Fibroblast of lung (primary cell): ENCODE data around the gene DNAH6. TPM values are rescaled to one million over a fixed set of nuclear protein-coding genes. Genes with fewer than 3 reads are reported as not detected.
A peak's percentile ranks its signal among the peaks of the same experiment; 100 is the strongest.

ENCODE experiments used
- DNase-seq, 2 donors: peaks; one replicate each; pipeline versions ENCODE4 v3.0.0 to v3.0.0-alpha.2; 2010; ENCODE audit warnings: low read depth in 2 of 2
- H2AFZ ChIP-seq: 2 replicates; pipeline ENCODE4 v1.5.1; 2012; ENCODE audit warnings: low read length, control low read depth, inconsistent platforms
- H3K27ac ChIP-seq: 2 replicates; pipeline ENCODE4 v1.5.1; 2011; ENCODE audit warnings: low read length, control low read depth; ENCODE audit not compliant: insufficient read depth
- H3K27me3 ChIP-seq: 2 replicates; pipeline ENCODE4 v1.5.1; 2011; ENCODE audit warnings: mild to moderate bottlenecking, low read length; ENCODE audit not compliant: control insufficient read depth, insufficient read depth
- H3K36me3 ChIP-seq: 2 replicates; pipeline ENCODE4 v1.5.1; 2011; ENCODE audit warnings: low read length; ENCODE audit not compliant: control insufficient read depth, insufficient read depth
- H3K4me1 ChIP-seq: 2 replicates; pipeline ENCODE4 v1.5.1; 2011; ENCODE audit warnings: low read length; ENCODE audit not compliant: control insufficient read depth, insufficient read depth; ENCODE audit errors: extremely low read depth
- H3K4me2 ChIP-seq: 2 replicates; pipeline ENCODE4 v1.5.1; 2011; ENCODE audit warnings: low read length, control low read depth; ENCODE audit not compliant: insufficient read depth; ENCODE audit errors: extremely low read depth
- H3K4me3 ChIP-seq, 4 experiments: fragments of 200-600 bp in 1 of 4; sonication (generic) in 1 of 4; replicated peaks in 1 of 4; 2 replicates each; pipeline ENCODE4 v1.5.1; 2011 to 2016; ENCODE audit warnings: low read length in 4 of 4, low read depth in 3 of 4, mild to moderate bottlenecking in 3 of 4, control low read depth in 2 of 4, inconsistent platforms in 1 of 4, mixed read lengths in 1 of 4; ENCODE audit not compliant: insufficient read depth in 1 of 4; ENCODE audit errors: control extremely low read depth in 1 of 4
- H3K79me2 ChIP-seq: 2 replicates; pipeline ENCODE4 v1.5.1; 2012; ENCODE audit warnings: mild to moderate bottlenecking, low read length, inconsistent platforms; ENCODE audit not compliant: control insufficient read depth, insufficient read depth
- H3K9ac ChIP-seq: 2 replicates; pipeline ENCODE4 v1.5.1; 2011; ENCODE audit warnings: mild to moderate bottlenecking, low read length, control low read depth; ENCODE audit not compliant: insufficient read depth
- H3K9me3 ChIP-seq: 2 replicates; pipeline ENCODE4 v1.5.1; 2012; ENCODE audit warnings: low read depth, low read length; ENCODE audit not compliant: control insufficient read depth, insufficient read depth
- H4K20me1 ChIP-seq: 2 replicates; pipeline ENCODE4 v1.5.1; 2011; ENCODE audit warnings: low read length; ENCODE audit not compliant: control insufficient read depth, insufficient read depth; ENCODE audit errors: extremely low read depth
- EZH2 ChIP-seq: IDR thresholded peaks from 2 replicates; pipeline ENCODE4 v1.5.1; 2012; ENCODE audit warnings: low read length, control low read depth, mild to moderate bottlenecking; ENCODE audit errors: missing control alignments
- polyA plus RNA-seq, 2 donors: library from polyadenylated mRNA; depleted of rRNA in 1 of 2; stranded (reverse) in 1 of 2; unstranded in 1 of 2; fragments of >200 nt; gene quantifications; 2 replicates each; pipeline ENCODE4 v1.2.1, GENCODE V29; 2011 to 2012; ENCODE audit warnings: missing spikeins in 1 of 2
- total RNA-seq: library from RNA; depleted of rRNA; stranded (reverse); fragments of >200 nt; gene quantifications from 2 replicates; pipeline ENCODE4 v1.2.1, GENCODE V29; 2014
- TF ChIP-seq, protein P1 (sequence below), 2 donors: IDR thresholded peaks in 1 of 2; conservative IDR thresholded peaks in 1 of 2; 1 replicate in 1 of 2; 2 replicates in 1 of 2; pipeline ENCODE4 v1.5.1; 2011 to 2012; ENCODE audit warnings: low read length in 2 of 2, control low read depth in 1 of 2, inconsistent platforms in 1 of 2, low read depth in 1 of 2, mild to moderate bottlenecking in 1 of 2

Gene DNAH6
- total and polyA plus RNA-seq, 2 donors (not counting 1 experiment from before 2014, with no cell fraction given): under 0.01 to 0.01 TPM

- no peaks in the 10 kb centered on the region for H3K27me3 ChIP-seq
- H3K79me2 ChIP-seq: no peaks in the 10 kb centered on the region
- no peak for TF ChIP-seq EZH2
- TF ChIP-seq, protein P1, sequence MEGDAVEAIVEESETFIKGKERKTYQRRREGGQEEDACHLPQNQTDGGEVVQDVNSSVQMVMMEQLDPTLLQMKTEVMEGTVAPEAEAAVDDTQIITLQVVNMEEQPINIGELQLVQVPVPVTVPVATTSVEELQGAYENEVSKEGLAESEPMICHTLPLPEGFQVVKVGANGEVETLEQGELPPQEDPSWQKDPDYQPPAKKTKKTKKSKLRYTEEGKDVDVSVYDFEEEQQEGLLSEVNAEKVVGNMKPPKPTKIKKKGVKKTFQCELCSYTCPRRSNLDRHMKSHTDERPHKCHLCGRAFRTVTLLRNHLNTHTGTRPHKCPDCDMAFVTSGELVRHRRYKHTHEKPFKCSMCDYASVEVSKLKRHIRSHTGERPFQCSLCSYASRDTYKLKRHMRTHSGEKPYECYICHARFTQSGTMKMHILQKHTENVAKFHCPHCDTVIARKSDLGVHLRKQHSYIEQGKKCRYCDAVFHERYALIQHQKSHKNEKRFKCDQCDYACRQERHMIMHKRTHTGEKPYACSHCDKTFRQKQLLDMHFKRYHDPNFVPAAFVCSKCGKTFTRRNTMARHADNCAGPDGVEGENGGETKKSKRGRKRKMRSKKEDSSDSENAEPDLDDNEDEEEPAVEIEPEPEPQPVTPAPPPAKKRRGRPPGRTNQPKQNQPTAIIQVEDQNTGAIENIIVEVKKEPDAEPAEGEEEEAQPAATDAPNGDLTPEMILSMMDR (conservative IDR thresholded peaks at IDR 0.05 in 1 of 2, IDR thresholded peaks at IDR 0.05 in 1 of 2; ENCODE audit: low read depth in 1 of 2, low read length in 2 of 2): no peak
Observed at GRCh38 chr2:84483320-84483719, 33.0 kb upstream of the DNAH6 start.

GRCh38 chr2:84486441-84487115, 29.7 kb upstream of the DNAH6 start:
- H4K20me1 ChIP-seq: no peaks in the 10 kb centered on the region
- H3K9me3 ChIP-seq: no peaks in the 10 kb centered on the region
- H3K9ac ChIP-seq: no peak overlapping the region
- peaks cover under 1% of the 10 kb centered on the region for H3K4me1 ChIP-seq
- no peak for TF ChIP-seq EZH2
- TF ChIP-seq, protein P1 (conservative IDR thresholded peaks at IDR 0.05 in 1 of 2, IDR thresholded peaks at IDR 0.05 in 1 of 2; ENCODE audit: low read depth in 1 of 2, low read length in 2 of 2): no peak
- no peak overlapping the region for H3K4me3 ChIP-seq
- H3K27ac ChIP-seq: no peak overlapping the region
- H2AFZ ChIP-seq: no peak overlapping the region
- no peak overlapping the region for H3K4me2 ChIP-seq
- no peaks in the 10 kb centered on the region for H3K27me3 ChIP-seq
- no peaks in the 10 kb centered on the region for H3K79me2 ChIP-seq
- H3K36me3 ChIP-seq: no peaks in the 10 kb centered on the region
- DNase-seq: peak; percentile 58 to 71

More at GRCh38 chr2:84483320-84483719, 33.0 kb upstream of the DNAH6 start:
- Histone ChIP-seq H3K4me2 (no peak overlapping the region), H2AFZ (no peak overlapping the region), H3K4me1 (peaks cover 3% of the 10 kb centered on the region), H4K20me1 (no peaks in the 10 kb centered on the region), H3K9ac (no peak overlapping the region), H3K4me3 (no peak overlapping the region), H3K27ac (no peak overlapping the region), H3K36me3 (no peaks in the 10 kb centered on the region), H3K9me3 (no peaks in the 10 kb centered on the region)
- no peak for DNase-seq

GRCh38 chr2:84487298-84487996, 28.9 kb upstream of the DNAH6 start:
- TF ChIP-seq EZH2: no peak
- TF ChIP-seq, protein P1 (conservative IDR thresholded peaks at IDR 0.05 in 1 of 2, IDR thresholded peaks at IDR 0.05 in 1 of 2; ENCODE audit: low read depth in 1 of 2, low read length in 2 of 2): no peak
- Histone ChIP-seq H3K4me2 (no peak overlapping the region), H3K9ac (no peak overlapping the region), H3K36me3 (no peaks in the 10 kb centered on the region), H3K27me3 (no peaks in the 10 kb centered on the region), H3K4me3 (no peak overlapping the region), H3K4me1 (no peaks in the 10 kb centered on the region), H3K79me2 (no peaks in the 10 kb centered on the region), H2AFZ (no peak overlapping the region), H3K9me3 (no peaks in the 10 kb centered on the region), H4K20me1 (no peaks in the 10 kb centered on the region), H3K27ac (no peak overlapping the region)
- peak in 1 of 2 donors; percentile 92 for DNase-seq
